NCI-H1092 (cell line): ENCODE data around the gene PAX6.

ENCODE experiments used
- DNase-seq: peaks from one replicate; lab custom pipeline; 2025; lab: John Stamatoyannopoulos, UW

The PAX6 gene

GRCh38 chr11:31822175-31822926 lies 11.2 kb upstream of the PAX6 start:
- no peak for DNase-seq

DNA sequence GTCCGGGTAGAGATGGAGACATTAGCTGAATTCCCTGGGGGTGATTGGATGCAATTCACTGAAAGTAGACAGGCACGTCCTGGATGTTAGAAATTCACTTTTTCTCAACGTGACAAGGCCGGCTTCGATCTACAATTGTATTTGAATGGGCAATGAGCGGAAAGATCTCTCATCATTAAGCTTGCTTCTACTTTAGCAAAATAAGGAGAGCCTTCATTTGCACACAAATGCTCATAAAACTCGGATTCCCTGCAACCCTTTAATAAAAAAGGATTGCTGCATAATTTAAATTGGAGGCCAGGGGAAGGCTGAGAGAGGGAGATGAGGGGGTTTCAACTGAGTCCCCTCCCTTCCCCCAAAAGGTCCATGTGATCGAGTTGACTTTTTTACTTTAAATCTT lies 10.6 kb upstream of the PAX6 start:
- no peak for DNase-seq

DNA sequence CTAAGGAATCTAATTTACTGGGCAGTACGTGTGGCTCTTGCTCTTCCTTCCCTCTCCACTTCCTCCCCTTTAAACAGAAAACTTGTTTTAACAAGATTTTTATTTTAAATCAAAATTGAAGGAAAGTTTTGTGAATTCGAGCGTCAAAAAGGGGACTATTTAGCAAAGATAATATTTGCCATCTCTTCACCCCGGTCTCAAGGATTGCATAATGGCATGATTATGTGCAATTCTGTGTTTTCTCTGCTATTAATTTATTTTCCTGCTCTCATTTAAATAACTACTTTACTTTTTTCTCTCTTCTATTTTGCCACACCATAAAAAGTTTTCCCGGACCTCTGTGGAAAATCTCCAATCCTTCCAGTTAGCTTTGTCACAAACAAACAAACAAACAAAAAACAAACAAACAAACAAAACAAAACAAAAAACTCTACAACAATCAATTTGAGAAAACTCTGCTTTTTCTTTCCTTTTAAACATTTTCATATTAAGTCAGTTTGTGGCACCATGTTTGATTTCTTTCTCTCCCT lies 10.2 kb upstream of the PAX6 start:
- no peak for DNase-seq

- DNase-seq = no peak
These were observed 9.3 kb upstream of the PAX6 start for GRCh38 chr11:31820438-31820818.

DNA sequence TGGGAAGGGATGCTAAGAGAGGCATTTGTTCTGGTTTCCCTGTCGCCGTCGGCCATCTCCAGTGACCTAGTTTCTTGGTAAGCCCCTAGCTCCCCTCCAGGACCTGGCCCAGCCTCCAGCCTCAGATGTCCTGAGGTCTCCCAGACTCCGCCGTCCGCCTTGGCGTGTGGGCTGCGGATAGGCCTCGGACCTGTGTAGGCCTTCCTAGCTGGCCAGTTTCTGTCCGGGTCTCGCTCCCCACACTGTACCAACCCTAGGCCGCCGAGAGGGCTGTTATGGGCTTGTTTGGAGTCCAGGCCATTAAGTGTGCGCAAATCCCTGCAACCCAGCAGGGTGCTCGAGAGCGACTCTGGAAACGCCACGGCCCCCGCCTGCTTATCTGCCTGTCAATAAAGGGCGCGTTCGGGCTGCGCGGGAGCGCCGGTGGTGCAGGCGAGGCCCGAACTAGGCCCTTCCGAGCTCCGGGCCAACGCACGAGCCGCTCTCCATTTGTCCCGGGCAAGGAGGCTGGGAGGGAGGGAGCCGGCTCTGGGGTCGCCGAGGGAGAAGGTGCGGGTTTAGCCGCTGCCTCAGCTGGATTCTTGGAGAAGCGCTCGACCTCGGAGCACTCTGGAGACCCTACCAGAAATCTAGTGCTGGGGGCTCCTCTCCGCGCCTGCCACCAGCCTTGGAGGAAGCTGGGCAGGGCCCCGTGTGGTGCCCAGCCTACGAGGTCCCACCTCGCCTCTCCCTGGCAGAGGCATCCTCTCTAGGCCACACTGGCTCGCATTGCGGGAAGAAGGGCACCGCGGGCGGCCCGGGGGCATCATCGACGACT lies 8.7 kb upstream of the PAX6 start:
- DNase-seq = no peak

DNA sequence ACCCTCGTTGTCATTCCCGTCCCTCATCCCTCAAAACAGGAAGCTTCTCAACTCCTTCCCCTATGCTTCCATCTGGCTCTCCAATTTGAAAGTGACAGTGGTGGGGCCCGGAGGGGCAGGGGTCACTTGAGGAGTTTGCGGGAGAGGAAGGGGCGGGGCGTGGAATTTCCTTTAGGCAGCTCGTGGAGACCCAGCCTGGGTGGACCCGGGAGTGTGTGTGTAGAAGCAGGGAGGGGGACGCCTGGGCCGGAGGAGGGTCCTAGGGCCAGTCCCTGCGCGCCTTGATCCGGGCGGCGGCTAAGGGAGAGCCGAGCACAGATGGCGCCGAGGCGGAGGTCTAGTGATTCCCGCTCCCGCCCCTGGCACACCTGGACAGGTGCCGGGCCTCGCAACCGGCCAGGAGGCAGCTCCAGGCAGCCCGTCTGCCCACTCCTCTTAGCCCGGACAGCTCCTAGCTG lies 7.8 kb upstream of the PAX6 start:
- no peak for DNase-seq

DNA sequence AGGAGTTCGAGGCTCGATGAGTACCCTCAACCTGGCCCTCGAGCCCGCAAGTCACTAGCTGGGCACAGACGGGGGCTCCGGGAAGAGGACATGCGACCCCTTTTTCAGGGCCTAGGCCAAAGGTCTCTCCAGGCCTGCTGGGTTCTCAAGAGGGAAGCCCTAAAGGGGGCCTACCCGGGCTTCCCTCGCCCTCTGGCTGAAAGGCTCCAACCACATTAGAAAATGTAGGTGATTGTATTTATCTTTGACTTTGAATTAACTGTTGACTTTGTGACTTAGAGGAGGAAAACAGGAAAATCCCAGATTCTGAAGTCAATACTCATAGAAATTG lies 7.3 kb upstream of the PAX6 start:
- no peak for DNase-seq

DNA sequence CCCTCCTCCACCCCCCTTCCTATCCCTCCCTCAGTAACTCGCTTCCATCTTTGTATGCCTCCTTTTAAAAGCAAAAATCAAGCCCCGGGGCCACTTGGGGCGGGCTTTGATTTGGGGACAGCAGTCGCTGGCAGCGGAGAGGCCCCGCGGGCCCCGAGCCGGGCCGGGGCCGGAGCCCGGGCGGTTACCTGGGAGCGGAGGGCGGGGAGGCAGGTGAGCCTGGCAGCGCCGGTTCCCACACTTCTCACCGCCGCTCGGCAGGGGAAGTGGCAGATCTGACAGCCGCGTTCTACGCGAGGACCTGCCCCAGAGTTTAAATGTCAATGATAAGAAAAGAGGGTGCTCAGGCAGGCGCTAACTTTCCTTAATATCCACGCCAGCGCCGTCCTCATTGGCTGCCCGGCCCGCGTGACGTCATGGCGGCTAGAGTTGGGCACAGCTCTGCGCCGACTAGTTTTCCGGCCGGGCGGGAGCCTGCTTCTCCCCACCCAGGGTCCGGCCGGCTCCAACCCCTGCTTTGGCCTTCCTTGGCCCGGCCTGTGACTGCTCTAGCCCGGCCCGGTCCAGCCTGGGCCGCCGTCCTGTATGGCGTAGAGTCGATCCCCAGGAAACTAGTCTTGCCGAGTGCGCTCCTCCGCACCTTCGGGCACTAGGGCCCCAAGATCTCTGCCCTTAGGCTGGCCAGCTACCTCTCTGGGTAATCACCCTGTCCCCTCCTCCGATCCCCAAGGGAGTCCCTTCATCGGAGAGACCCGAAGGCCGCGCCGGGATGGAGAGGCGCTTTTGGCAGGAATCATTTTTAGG lies 6.7 kb upstream of the PAX6 start:
- no peak for DNase-seq

DNA sequence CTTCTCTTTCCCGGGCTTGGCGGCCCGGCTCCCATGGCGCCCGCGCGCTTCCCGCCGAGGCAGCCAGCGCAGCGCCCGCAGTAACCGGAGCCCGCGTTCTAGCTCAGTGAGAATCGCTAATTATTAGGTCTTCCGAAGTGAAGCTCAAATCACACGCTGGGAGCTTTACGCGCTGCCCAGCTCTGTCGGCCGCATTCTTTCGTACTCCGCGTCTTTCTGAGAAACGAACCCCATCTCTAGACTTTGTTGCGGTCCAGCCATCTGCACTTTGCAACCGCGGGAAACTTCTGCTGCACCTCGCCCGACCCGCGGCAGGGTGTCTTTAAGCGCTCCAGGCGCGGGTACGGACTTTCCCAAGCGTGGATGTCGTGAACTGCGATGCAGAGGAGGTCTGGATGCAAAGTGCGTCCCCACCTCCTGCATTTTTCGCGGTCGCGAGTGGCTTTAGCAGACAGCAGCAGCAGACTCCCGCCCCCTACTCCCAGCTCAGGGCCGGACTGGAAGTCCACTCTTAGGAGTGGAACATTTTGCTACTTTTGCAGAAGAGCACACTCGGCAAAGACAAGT lies 6.0 kb upstream of the PAX6 start:
- DNase-seq = no peak

GRCh38 chr11:31816468-31817053 lies 5.4 kb upstream of the PAX6 start:
- no peak for DNase-seq

DNA sequence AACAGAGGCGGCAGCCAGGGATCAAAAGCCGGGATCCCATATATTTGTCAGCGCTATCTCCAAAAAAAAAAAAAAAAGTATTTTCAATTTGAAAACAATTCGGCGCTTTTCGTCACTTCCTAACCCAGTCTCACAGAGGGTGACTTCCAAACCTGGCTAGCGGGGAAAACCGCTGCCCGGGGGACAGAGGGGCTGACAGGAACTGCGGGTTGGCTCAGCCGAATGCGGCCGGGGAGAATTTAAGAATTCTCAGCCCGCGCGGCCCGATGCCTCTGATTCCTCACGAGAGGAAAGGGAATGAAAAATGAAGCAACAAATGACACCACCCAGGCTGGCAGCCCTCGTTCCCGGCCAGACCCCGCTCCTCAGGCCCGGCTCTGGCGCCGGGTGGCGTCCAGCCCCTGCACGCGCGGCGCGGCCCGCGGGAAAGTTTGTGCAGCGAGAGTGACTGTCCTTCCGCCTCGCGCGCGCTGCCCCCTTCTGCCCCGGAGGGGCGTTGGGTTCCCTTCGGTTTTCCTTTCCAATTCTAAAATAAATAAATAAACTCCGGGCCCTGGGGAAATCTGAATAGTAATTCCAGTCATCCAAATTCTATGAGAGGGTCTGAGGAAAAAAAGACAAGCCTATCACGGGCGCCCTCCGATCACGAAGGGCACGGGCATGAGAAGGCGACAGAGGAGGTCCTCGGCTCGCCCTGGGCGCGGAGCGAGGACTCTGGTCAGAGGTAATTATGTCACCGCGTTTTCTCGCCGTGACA lies 4.8 kb upstream of the PAX6 start:
- DNase-seq = no peak

- DNase-seq = no peak
These were observed 3.2 kb upstream of the PAX6 start for GRCh38 chr11:31814176-31814868.

- DNase-seq = no peak
These were observed 2.5 kb upstream of the PAX6 start for GRCh38 chr11:31813391-31814175.

- DNase-seq = no peak
These were observed 1.6 kb upstream of the PAX6 start for GRCh38 chr11:31812383-31813381.

GRCh38 chr11:31809857-31810778 lies 1.0 kb downstream of the PAX6 start:
- peak; percentile 52 for DNase-seq

DNA sequence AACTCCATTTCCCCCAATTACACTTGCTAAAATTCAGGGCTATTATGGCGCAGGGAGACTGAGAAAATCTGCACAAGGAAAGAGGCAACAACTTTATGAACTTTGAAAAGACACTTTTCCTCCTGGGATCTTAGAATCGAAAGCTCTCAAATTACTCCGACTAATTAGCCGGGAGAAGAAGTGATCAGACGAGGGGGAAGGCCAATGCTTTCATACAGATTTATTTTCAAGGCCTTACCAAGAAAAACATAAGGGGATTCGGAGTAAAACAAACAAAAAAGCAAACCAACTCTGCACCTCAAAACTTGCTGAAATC lies 1.6 kb downstream of the PAX6 start:
- no peak for DNase-seq
